Natural killer cell treated with Interleukin-12 subunit alpha and Interleukin-12 subunit beta and Interleukin-15 and Interleukin-18, amount 100 ng/mL, for 72 hours (primary cell): ENCODE measurements around the gene GLRA3. TPM values are rescaled to one million over a fixed set of nuclear protein-coding genes. Genes with fewer than 3 reads are reported as not detected.

Experiments used
- total RNA-seq, 2 donors: library from RNA; stranded (reverse); gene quantifications; one replicate each; pipeline ENCODE4 v1.2.3, GENCODE V29; 2022

The GLRA3 gene
- total RNA-seq, 2 donors from 2014 or later: not detected

Other genes starting within 250 kb of the GLRA3 start
- gene ADAM29, start 89.1 kb upstream of the GLRA3 start, total RNA-seq: not detected